ENCODE data around the gene RB1.

The RB1 gene

DNA sequence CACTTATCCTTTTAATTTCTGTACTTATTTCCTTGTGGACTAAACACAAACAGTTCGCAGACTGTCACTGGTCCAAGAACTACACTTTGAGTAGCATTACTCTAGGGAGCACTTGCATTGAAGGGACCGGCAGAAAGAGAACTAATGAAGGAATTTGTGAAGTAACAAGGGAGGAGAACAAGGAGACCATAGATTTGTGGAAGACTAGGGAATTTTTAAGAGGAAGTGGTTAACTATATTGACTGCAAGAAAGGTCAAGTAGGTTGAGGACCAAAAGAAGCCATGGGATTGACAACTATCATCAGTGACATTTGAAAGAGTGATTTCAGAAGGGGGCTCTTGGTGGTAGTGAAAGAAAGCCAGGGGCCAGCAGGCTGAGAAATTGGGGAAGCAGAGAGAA is 4.0 kb upstream of the RB1 start:
- Histone ChIP-seq H3K36me3 (ENCODE audit: control insufficient read depth, insufficient read depth, low read length) (no peaks in the 10 kb centered on the region), H3K27me3 (ENCODE audit: control insufficient read depth, insufficient read depth, low read length) (no peaks in the 10 kb centered on the region), H3K79me2 (no peaks in the 10 kb centered on the region), H3K9ac (no peak overlapping the region), H3K27ac (no peak overlapping the region), H3K9me3 (ENCODE audit: control insufficient read depth, low read length) (no peaks in the 10 kb centered on the region), H3K4me1 (no peaks in the 10 kb centered on the region), H3K4me3 (ENCODE audit: low read depth, low read length) (no peak overlapping the region), H2AFZ (no peak overlapping the region), H3K4me2 (ENCODE audit: low read length) (no peak overlapping the region)
- TF ChIP-seq, protein P1, sequence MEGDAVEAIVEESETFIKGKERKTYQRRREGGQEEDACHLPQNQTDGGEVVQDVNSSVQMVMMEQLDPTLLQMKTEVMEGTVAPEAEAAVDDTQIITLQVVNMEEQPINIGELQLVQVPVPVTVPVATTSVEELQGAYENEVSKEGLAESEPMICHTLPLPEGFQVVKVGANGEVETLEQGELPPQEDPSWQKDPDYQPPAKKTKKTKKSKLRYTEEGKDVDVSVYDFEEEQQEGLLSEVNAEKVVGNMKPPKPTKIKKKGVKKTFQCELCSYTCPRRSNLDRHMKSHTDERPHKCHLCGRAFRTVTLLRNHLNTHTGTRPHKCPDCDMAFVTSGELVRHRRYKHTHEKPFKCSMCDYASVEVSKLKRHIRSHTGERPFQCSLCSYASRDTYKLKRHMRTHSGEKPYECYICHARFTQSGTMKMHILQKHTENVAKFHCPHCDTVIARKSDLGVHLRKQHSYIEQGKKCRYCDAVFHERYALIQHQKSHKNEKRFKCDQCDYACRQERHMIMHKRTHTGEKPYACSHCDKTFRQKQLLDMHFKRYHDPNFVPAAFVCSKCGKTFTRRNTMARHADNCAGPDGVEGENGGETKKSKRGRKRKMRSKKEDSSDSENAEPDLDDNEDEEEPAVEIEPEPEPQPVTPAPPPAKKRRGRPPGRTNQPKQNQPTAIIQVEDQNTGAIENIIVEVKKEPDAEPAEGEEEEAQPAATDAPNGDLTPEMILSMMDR (IDR thresholded peaks at IDR 0.05), result no peak

DNA sequence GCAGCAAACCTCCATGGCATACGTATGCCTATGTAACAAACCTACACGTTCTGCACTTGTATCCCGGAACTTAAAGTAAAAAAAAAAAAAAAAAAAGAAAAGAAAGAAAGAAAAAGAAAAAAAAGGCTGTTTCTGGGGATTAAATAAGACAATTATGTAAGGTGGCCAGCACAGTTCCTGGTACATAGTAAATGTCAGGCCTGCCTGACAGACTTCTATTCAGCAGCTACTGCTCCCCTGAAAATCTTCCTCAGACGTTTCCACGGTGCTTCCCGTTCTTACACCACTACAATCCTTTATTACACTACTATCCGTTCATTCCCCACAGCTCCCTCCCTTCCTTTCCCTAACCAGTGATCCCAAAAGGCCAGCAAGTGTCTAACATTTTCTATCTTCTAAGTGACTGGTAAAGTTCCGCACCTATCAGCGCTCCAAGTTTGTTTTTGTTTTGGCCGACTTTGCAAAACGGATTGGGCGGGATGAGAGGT is 636 bp upstream of the RB1 start:
- Histone ChIP-seq H2AFZ (peak overlapping the region; percentile 98), H3K9ac (peak overlapping the region; percentile 87), H3K4me3 (ENCODE audit: low read depth, low read length) (peak overlapping the region; percentile 69), H3K4me1 (no peaks in the 10 kb centered on the region), H3K4me2 (ENCODE audit: low read length) (peak overlapping the region; percentile 79), H3K9me3 (ENCODE audit: control insufficient read depth, low read length) (no peaks in the 10 kb centered on the region), H3K27ac (peak overlapping the region; percentile 87), H3K27me3 (ENCODE audit: control insufficient read depth, insufficient read depth, low read length) (no peaks in the 10 kb centered on the region), H3K36me3 (ENCODE audit: control insufficient read depth, insufficient read depth, low read length) (no peaks in the 10 kb centered on the region), H3K79me2 (peaks cover 3% of the 10 kb centered on the region)
- TF ChIP-seq, protein P1 (IDR thresholded peaks at IDR 0.05), result no peak

DNA sequence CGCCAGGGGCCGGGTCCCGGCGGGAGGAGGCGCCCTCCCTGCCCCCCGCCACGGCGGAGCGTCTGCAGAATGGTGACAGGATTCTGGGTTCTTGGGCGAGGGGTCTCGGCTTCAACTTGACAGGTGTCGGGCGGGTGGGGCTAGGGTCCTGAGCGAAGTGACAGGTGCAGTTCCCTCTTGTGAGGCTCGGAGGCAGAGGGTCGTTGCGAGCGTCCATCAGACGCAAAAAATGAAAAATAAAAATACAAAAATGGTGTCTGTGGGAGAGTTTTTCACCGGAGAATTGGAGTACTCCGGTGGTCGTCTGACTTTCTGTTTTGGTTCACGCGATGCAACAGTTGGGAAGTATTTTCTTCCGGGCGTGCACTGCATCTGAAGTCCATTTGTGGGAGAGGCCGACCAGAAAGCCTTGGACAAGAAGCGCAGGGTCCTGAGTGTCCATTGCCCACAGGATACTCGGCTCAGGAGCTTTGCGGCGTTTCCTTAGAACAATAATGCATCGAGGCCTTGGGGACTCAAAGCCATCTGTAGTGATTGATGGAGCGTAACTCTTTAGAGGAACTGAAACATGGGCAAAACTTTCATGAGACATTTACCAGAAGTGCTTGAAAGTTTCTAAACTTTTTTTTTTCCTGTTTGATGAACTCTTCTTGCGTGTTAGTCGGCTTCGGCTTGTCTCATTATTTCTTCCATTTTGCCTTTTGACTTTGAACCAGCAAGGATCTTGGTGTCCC is 759 bp downstream of the RB1 start:
- TF ChIP-seq, protein P1 (IDR thresholded peaks at IDR 0.05), result no peak
- H3K27me3 ChIP-seq (ENCODE audit: control insufficient read depth, insufficient read depth, low read length), result no peaks in the 10 kb centered on the region
- H3K4me2 ChIP-seq (ENCODE audit: low read length), result peak overlapping the region; percentile 79
- H2AFZ ChIP-seq, result peak overlapping the region; percentile 98
- no peaks in the 10 kb centered on the region for H3K9me3 ChIP-seq (ENCODE audit: control insufficient read depth, low read length)
- H3K4me3 ChIP-seq (ENCODE audit: low read depth, low read length), result peak overlapping the region; percentile 69
- peak overlapping the region; percentile 87 for H3K9ac ChIP-seq
- peaks cover 3% of the 10 kb centered on the region for H3K79me2 ChIP-seq
- H3K27ac ChIP-seq, result peak overlapping the region; percentile 87
- no peaks in the 10 kb centered on the region for H3K4me1 ChIP-seq
- no peaks in the 10 kb centered on the region for H3K36me3 ChIP-seq (ENCODE audit: control insufficient read depth, insufficient read depth, low read length)

DNA sequence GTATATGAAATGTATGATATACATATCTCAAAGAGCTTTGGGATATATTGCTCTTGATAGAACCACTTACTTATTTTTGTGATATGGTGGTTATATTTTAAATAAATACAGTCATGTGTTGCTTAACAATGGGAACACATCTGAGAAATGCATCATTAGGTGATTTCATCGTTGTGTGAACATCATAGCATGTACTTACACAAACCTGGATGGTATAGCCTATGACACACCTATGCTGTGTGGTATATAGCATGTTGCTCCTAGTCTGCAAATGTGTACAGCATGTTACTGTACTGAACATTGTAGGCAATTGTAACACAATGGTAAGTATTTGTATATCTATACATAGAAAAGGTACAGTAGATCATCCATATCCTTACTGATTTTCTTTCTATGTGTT is 7.7 kb downstream of the RB1 start:
- H3K36me3 ChIP-seq (ENCODE audit: control insufficient read depth, insufficient read depth, low read length), result no peaks in the 10 kb centered on the region

More for the DNA sequence above, 7.7 kb downstream of the RB1 start:
- Histone ChIP-seq H3K9ac (no peak overlapping the region), H3K4me1 (no peaks in the 10 kb centered on the region), H3K4me3 (ENCODE audit: low read depth, low read length) (no peak overlapping the region), H2AFZ (no peak overlapping the region), H3K9me3 (ENCODE audit: control insufficient read depth, low read length) (no peaks in the 10 kb centered on the region), H3K27ac (no peak overlapping the region), H3K79me2 (no peaks in the 10 kb centered on the region), H3K27me3 (ENCODE audit: control insufficient read depth, insufficient read depth, low read length) (no peaks in the 10 kb centered on the region), H3K4me2 (ENCODE audit: low read length) (no peak overlapping the region)
- TF ChIP-seq, protein P1 (IDR thresholded peaks at IDR 0.05), result no peak

Data from parathyroid adenoma (tissue), 2 donors.